ENCODE results near the gene PRDM13.
"Not testable (repeated sequence)": the region's sequence is repeated elsewhere in the genome, so short reads cannot be mapped to it uniquely, and the experiment has no call there.

The PRDM13 gene

GRCh38 chr6:99641270-99641669, 34.6 kb downstream of the PRDM13 start:
- no peak for DNase-seq

DNA sequence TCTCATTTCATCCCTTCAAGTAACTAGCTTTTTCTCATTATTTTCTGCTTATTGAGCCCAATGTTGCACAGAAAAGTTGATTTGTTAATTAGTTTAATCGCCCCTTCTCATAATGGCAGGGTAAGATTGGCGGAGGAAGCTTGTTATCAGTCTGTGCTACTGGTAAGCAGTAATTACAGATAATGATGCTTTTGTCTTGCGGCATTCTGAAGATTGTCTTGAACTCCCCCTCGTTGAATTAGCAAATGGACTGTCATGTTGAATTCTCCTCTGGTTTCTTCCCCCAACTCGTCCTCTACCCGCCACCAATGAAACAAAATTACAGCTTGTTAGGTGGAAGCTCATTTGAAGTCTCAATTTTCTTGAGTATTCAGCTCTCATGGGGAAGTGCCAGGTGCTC, 39.4 kb downstream of the PRDM13 start:
- no peak for DNase-seq

DNA sequence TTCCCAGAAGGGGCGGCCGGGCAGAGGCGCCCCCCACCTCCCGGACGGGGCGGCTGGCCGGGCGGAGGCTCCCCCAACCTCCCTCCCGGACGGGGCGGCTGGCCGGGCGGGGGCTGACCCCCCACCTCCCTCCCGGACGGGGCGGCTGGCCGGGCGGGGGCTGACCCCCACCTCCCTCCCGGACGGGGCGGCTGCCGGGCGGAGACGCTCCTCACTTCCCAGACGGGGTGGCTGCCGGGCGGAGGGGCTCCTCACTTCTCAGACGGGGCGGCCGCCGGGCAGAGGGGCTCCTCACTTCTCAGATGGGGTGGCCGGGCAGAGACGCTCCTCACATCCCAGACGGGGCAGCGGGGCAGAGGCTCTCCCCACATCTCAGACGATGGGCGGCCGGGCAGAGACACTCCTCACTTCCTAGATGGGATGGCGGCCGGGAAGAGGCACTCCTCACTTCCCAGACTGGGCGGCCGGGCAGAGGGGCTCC, 43.5 kb downstream of the PRDM13 start:
- not testable (repeated sequence) for DNase-seq

- no peak for DNase-seq
Measured at GRCh38 chr6:99660206-99660605, 53.6 kb downstream of the PRDM13 start.

GRCh38 chr6:99661870-99662269, 55.2 kb downstream of the PRDM13 start:
- no peak for DNase-seq

DNA sequence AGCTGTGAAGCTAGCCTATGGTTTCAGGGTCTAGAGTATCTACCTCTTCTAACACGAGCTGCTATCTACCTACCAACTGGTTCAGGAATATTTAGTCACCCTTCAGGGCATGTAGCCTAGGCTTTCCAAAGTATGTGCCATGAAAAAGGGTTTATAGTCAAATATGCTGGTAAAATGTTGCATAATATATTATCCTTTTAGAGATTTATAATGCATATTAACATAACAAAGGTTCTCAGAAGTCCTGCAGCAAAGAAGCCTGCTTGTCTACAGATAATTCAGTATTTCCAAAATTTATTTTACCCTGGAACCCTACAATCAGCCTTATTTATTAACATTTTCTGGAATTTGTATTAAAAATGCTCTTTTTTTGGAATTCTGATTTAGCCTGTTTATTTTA, 56.0 kb downstream of the PRDM13 start:
- no peak for DNase-seq
